ENCODE results near the gene ZBTB2. TPM values are rescaled to one million over a fixed set of nuclear protein-coding genes. Genes with fewer than 3 reads are reported as not detected.

The ZBTB2 gene
- total and polyA plus RNA-seq, 2 of the 4 experiments (the other 2 are of a cell fraction) = 11.8 to 17.7 TPM

GRCh38 chr6:151390276-151390850 is 996 bp downstream of the ZBTB2 start:
- Histone ChIP-seq H4K91ac (ENCODE audit: insufficient read depth, low read depth, low read length) (peak overlapping the region; percentile 67; the same call in 1 of the 2 replicates), H3K27me3 (ENCODE audit: control insufficient read depth, insufficient read depth, low read length) (no peaks in the 10 kb centered on the region), H2BK15ac (ENCODE audit: low read depth, low read length) (no peak overlapping the region), H4K5ac (ENCODE audit: low read depth, low read length) (peak overlapping the region; percentile 70; the same call in 1 of the 2 replicates), H3K36me3 (ENCODE audit: control insufficient read depth, insufficient read depth, low read length) (peaks cover under 1% of the 10 kb centered on the region; the same call in 1 of the 2 replicates), H3K9ac (ENCODE audit: low read depth, low read length) (peak overlapping the region; percentile 86), H4K8ac (ENCODE audit: low read depth in 2 of 2, low read length in 2 of 2) (peak overlapping the region in 1 of 2 experiments; percentile 75; a peak in 1 of 4 replicates), H3K4me3 (ENCODE audit: insufficient read depth, low read depth, low read length) (peak overlapping the region; percentile 88), H2AFZ (replicated peaks; ENCODE audit: low read length, poor library complexity) (peak overlapping the region; percentile 94), H2BK5ac (ENCODE audit: low read depth, low read length, poor library complexity, severe bottlenecking) (peak overlapping the region; percentile 96), H3K4me1 (ENCODE audit: control insufficient read depth, insufficient read depth, low read length) (peaks cover 7% of the 10 kb centered on the region), H3K56ac (ENCODE audit: extremely low read depth, insufficient read depth, low read length) (no peak overlapping the region), H3K4ac (ENCODE audit: low read depth, low read length) (peak overlapping the region; percentile 65), H3K9me3 (ENCODE audit: control insufficient read depth, insufficient read depth, low read length) (no peaks in the 10 kb centered on the region), H3K23ac (ENCODE audit: low read depth, low read length) (no peak overlapping the region; the same call in 1 of the 2 replicates), H3K9me1 (ENCODE audit: insufficient read depth, low read length) (0 out of 2 replicates have a peak, but pooled peaks cover 13% of the 10 kb centered on the region), H4K20me1 (ENCODE audit: insufficient read depth, low read length) (peaks cover 38% of the 10 kb centered on the region), H3K4me2 (ENCODE audit: low read depth, low read length) (no peak overlapping the region), H3K27ac (ENCODE audit: insufficient read depth, low read length) (peak overlapping the region; percentile 98), H2BK20ac (ENCODE audit: low read depth, low read length) (no peak overlapping the region), H3K18ac (ENCODE audit: low read depth, low read length) (peak overlapping the region; percentile 43; the same call in 1 of the 2 replicates), H2AK5ac (ENCODE audit: low read depth, low read length) (peak overlapping the region; percentile 33; the same call in 1 of the 2 replicates), H2BK120ac (ENCODE audit: low read depth, low read length) (no peak overlapping the region), H3K79me1 (ENCODE audit: low read depth in 1 of 2, low read length in 2 of 2) (peaks cover 14 to 50% of the 10 kb centered on the region in 2 experiments), H2AK9ac (replicated peaks; ENCODE audit: low read depth, low read length, poor library complexity) (peak overlapping the region; percentile 89), H3K14ac (replicated peaks; ENCODE audit: low read depth, low read length) (no peak overlapping the region)
- in situ Hi-C loops (cut with MboI; ENCODE audit: low sequenced_read_pairs) = no loop called here
- CTCF ChIA-PET = no interaction called here
- DNase-seq = peak; percentile 98
- peak; percentile 87 for ATAC-seq (ENCODE audit: low read depth)
- POLR2A ChIA-PET (ENCODE audit: unreplicated experiment) = interaction anchor here (0.5 to 0.7 kb wide), 3 partner anchors 15 to 99 kb away, joined by 3 read pairs; no protein-coding TSS in a partner anchor
- peak; percentile 7 for TF ChIP-seq RCOR1 (IDR thresholded peaks at IDR 0.05; ENCODE audit: insufficient replicate concordance, low read length)
- TF ChIP-seq CEBPB (IDR thresholded peaks at IDR 0.05; ENCODE audit: low read depth, low read length) = peak; percentile 50; the same call in 1 of the 2 replicates
- peak; percentile 38 for TF ChIP-seq BHLHE40 (IDR thresholded peaks at IDR 0.05; ENCODE audit: low read depth, low read length)
- peak; percentile 99 for TF ChIP-seq MAZ (IDR thresholded peaks at IDR 0.05; ENCODE audit: borderline replicate concordance, low read depth, low read length)
- TF ChIP-seq FOS (IDR thresholded peaks at IDR 0.05; ENCODE audit: low read depth, low read length) = no peak
- no peak for TF ChIP-seq USF2 (IDR thresholded peaks at IDR 0.05; ENCODE audit: low read depth, low read length)
- TF ChIP-seq, protein P1, sequence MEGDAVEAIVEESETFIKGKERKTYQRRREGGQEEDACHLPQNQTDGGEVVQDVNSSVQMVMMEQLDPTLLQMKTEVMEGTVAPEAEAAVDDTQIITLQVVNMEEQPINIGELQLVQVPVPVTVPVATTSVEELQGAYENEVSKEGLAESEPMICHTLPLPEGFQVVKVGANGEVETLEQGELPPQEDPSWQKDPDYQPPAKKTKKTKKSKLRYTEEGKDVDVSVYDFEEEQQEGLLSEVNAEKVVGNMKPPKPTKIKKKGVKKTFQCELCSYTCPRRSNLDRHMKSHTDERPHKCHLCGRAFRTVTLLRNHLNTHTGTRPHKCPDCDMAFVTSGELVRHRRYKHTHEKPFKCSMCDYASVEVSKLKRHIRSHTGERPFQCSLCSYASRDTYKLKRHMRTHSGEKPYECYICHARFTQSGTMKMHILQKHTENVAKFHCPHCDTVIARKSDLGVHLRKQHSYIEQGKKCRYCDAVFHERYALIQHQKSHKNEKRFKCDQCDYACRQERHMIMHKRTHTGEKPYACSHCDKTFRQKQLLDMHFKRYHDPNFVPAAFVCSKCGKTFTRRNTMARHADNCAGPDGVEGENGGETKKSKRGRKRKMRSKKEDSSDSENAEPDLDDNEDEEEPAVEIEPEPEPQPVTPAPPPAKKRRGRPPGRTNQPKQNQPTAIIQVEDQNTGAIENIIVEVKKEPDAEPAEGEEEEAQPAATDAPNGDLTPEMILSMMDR (conservative IDR thresholded peaks at IDR 0.05; ENCODE audit: low read depth, low read length) = 0 out of 2 replicates have a peak, but pooled peaks have one; percentile 11
- intact Hi-C loops (cut with micrococcal nuclease) = loop anchor here (5.0 kb wide), 2 partner anchors 498 to 707 kb away; no protein-coding TSS in a partner anchor
- no CpG with 5 or more reads among the region's 79 CpGs for WGBS, 2 experiments (ENCODE audit: extremely low coverage in 2 of 2, insufficient read length in 1 of 2)
- dilution Hi-C loops (cut with HindIII; ENCODE audit: low sequenced_read_pairs, unreplicated experiment) = no loop called here
- no TSS peak for BruUV-seq (replicated peaks)

All from IMR-90 (cell line).